GM12872 (cell line): ENCODE results near the gene DIRAS1.
A peak's percentile ranks its signal among the peaks of the same experiment; 100 is the strongest.

Experiments used
- TF ChIP-seq, protein P1 (sequence below): IDR thresholded peaks from 3 replicates; pipeline ENCODE4 v1.5.1; 2011; ENCODE audit warnings: low read depth, mild to moderate bottlenecking, low read length, moderate library complexity; ENCODE audit not compliant: insufficient read depth

The DIRAS1 gene

GRCh38 chr19:2724148-2724557 lies 3.0 kb upstream of the DIRAS1 start:
- TF ChIP-seq, protein P1, sequence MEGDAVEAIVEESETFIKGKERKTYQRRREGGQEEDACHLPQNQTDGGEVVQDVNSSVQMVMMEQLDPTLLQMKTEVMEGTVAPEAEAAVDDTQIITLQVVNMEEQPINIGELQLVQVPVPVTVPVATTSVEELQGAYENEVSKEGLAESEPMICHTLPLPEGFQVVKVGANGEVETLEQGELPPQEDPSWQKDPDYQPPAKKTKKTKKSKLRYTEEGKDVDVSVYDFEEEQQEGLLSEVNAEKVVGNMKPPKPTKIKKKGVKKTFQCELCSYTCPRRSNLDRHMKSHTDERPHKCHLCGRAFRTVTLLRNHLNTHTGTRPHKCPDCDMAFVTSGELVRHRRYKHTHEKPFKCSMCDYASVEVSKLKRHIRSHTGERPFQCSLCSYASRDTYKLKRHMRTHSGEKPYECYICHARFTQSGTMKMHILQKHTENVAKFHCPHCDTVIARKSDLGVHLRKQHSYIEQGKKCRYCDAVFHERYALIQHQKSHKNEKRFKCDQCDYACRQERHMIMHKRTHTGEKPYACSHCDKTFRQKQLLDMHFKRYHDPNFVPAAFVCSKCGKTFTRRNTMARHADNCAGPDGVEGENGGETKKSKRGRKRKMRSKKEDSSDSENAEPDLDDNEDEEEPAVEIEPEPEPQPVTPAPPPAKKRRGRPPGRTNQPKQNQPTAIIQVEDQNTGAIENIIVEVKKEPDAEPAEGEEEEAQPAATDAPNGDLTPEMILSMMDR: peak; percentile 40; the same call in 1 of the 3 replicates

DNA sequence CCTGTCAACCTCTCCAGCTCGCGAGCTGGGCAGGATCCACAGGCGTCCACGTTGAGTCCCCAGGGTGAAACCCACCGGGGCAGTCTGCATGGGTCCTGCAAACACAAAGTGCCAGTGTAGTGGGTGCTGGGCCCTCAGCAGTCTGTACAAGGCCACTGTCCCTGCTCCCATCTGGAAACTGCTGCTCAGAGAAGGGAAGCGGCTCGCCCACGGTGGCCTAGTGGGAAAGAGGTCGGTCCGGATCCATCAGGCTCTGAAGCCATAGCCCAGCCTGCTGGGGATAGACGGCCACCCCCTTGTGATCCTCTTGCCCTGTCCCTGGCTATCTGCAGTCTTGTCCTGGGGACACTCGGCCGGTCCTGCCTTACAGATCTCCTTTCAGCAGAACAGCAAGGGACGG lies 2.6 kb upstream of the DIRAS1 start:
- TF ChIP-seq, protein P1: no peak

- TF ChIP-seq, protein P1: no peak
Observed at GRCh38 chr19:2723345-2723715, 2.2 kb upstream of the DIRAS1 start.

DNA sequence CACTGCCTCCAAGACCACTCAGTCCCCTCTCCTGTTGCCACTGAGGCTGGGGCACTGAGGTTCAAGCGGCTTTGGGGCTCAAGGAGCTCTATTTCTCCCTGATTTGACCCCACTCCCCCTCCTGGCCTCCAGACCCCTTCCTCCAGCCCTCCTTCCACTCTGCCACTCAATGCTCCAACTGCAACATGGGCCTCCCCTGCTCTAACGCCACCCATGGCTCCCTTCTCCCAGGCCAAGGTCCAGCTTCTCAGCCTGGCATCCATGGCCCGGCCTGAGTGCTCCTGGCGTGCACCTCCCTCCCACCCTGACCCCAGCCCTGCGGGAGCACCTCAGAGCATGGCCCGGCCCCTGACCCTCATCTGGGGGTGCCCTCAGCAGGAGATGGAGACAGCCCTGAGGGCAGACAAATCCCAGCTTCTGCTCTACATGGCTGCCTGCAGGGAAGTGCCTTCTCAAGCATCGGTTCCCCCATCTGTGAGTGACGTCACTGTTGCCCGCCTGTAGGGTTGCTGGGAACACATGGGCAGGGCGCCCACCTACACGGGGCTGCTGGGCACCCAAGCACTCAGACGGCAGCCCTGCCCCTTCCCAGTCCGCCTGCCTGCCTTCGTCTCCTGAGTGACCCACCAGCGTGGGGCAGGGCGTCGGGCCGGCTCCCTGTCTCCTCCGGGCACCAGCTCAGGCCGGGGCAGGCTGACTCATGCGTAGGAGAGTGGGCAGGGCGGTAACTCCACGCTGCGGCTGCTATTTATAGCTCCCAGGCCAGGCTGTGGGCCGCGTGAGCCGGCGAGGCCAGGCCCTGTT lies 1.6 kb upstream of the DIRAS1 start:
- TF ChIP-seq, protein P1: no peak

- TF ChIP-seq, protein P1: no peak
Observed at GRCh38 chr19:2721570-2722540, 683 bp upstream of the DIRAS1 start.

DNA sequence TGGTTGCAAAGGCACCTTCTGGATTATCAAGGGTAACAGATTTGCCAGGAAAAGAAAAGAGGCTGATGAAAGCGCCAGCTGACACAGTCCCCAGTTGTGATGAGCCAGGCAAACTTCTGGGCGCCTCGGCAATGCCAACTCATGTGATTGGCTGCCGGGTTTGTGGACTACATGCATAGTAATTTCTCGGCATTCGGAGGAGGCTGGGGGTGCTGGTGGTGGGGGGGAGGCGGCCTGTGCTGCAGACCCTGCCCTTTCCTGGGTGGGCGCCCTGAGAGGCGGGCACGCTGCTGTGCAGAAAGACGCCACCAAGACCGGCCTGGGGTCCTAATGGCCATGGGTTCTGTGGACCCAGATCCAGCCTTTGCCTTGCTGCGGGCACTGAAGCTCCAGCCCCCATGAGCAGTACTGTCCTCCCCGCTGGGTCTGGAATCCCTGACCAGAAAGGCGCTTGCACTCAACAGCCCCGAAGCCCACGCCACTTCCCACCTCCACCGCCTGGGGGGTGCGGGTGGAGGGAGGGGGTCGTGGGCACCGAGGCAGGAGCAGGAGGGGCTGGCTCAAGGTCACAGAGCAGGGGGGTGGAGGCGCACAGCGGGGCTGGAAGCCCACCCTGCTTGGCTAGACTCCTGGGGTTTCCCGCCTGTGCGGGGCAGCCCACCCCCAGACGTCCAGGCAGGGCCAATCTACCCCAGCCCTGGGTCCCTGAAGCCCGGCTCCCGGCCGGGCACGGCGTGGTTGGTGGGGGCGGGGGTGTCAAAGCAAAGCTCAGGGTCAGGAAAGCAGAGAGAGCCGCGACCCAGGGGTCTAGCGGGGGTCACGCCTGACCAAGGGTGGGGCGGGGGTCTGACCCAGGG lies 1.0 kb downstream of the DIRAS1 start:
- TF ChIP-seq, protein P1: no peak
